Peyer's patch (tissue), 4 donors: ENCODE results near the gene TP73. TPM values are rescaled to one million over a fixed set of nuclear protein-coding genes. Genes with fewer than 3 reads are reported as not detected.

Source experiments
- DNase-seq, 3 donors: peaks; one replicate each; pipeline ENCODE4 v3.0.0-alpha.2; 2017 to 2019
- H3K27ac ChIP-seq, 4 donors: fragments of 200-600 bp; sonication (generic); one replicate each; pipeline ENCODE4 v1.5.1; 2016 to 2019
- H3K27me3 ChIP-seq, 2 donors: fragments of 200-600 bp; sonication (generic); one replicate each; pipeline ENCODE4 v1.5.1; 2019
- H3K36me3 ChIP-seq, 3 donors: fragments of 200-600 bp; sonication (generic); one replicate each; pipeline ENCODE4 v1.5.1; 2016 to 2019
- H3K4me1 ChIP-seq, 4 donors: fragments of 200-600 bp; sonication (generic); one replicate each; pipeline ENCODE4 v1.5.1; 2016 to 2019
- H3K4me3 ChIP-seq, 4 donors: fragments of 200-600 bp; sonication (generic); 1 replicate in 3 of 4; 2 replicates in 1 of 4; pipeline ENCODE4 v1.5.1; 2016 to 2019; ENCODE audit warnings: mild to moderate bottlenecking in 1 of 4
- H3K9me3 ChIP-seq, 4 donors: fragments of 200-600 bp; sonication (generic); one replicate each; pipeline ENCODE4 v1.5.1; 2016 to 2019; ENCODE audit warnings: mild to moderate bottlenecking in 1 of 4
- POLR2A ChIP-seq, 2 donors: fragments of 450-650 bp; IDR thresholded peaks; one replicate each; pipeline ENCODE4 v1.5.1; 2017; ENCODE audit warnings: antibody characterized with exemption in 2 of 2, mild to moderate bottlenecking in 2 of 2, moderate library complexity in 2 of 2
- total RNA-seq, 4 donors: library from RNA; depleted of rRNA; stranded (reverse); fragments of >200 nt; gene quantifications; one replicate each; pipeline ENCODE4 v1.1.0, GENCODE V29; 2016
- TF ChIP-seq, protein P1 (sequence below), 6 experiments: fragments of 450-650 bp in 4 of 6; fragments of 200-600 bp in 2 of 6; sonication (generic) in 1 of 6; IDR thresholded peaks; one replicate each; pipeline ENCODE4 v1.5.1; 2017 to 2019; ENCODE audit warnings: antibody characterized with exemption in 6 of 6, mild to moderate bottlenecking in 3 of 6, moderate library complexity in 1 of 6

TP73 gene
- total RNA-seq, 4 donors from 2014 or later: 0.38 TPM; not detected in 3

DNA sequence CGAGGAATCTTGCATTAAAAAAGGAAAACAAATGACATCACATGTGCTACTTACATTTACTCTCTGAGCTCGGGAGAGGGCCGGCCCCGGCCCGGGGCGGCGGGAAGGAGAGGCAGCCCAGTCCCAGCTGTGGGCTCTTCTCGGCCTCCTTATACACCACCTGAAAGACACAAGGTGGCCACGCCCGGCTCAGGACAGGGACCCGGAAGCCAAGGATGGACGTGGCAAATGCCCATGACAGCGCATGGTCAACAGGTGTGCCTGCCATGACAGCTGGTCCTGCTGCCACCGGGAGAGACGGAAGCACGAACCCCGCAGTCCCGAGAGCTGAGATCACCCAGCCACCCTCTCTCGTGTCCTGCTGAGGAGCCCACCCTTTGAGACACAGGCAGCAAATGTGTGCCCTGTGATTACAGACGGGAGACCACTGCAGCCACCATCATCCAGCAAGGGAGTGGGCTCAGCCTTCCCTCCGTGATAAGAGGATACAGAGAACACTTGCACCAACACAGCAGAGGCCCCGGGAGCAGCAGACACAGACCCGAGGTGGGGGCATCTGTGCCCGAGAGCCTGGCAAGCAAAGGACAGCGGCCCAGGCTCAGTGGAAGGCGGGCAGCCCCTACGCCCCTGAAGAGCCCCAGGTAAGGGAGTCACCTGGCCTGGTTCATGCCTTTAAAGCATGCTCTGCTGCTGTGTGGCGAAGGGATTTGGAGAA lies 18.8 kb upstream of the TP73 start:
- Histone ChIP-seq H3K36me3 (peaks cover 0 to 96% (median 0%) of the 10 kb centered on the region in 3 donors), H3K9me3 (no peaks in the 10 kb centered on the region), H3K27ac (no peak overlapping the region), H3K4me3 (no peak overlapping the region), H3K27me3 (no peaks in the 10 kb centered on the region), H3K4me1 (no peaks in the 10 kb centered on the region)
- no peak for TF ChIP-seq POLR2A (IDR thresholded peaks at IDR 0.05)
- TF ChIP-seq, protein P1, sequence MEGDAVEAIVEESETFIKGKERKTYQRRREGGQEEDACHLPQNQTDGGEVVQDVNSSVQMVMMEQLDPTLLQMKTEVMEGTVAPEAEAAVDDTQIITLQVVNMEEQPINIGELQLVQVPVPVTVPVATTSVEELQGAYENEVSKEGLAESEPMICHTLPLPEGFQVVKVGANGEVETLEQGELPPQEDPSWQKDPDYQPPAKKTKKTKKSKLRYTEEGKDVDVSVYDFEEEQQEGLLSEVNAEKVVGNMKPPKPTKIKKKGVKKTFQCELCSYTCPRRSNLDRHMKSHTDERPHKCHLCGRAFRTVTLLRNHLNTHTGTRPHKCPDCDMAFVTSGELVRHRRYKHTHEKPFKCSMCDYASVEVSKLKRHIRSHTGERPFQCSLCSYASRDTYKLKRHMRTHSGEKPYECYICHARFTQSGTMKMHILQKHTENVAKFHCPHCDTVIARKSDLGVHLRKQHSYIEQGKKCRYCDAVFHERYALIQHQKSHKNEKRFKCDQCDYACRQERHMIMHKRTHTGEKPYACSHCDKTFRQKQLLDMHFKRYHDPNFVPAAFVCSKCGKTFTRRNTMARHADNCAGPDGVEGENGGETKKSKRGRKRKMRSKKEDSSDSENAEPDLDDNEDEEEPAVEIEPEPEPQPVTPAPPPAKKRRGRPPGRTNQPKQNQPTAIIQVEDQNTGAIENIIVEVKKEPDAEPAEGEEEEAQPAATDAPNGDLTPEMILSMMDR (IDR thresholded peaks at IDR 0.05): no peak
- no peak for DNase-seq

DNA sequence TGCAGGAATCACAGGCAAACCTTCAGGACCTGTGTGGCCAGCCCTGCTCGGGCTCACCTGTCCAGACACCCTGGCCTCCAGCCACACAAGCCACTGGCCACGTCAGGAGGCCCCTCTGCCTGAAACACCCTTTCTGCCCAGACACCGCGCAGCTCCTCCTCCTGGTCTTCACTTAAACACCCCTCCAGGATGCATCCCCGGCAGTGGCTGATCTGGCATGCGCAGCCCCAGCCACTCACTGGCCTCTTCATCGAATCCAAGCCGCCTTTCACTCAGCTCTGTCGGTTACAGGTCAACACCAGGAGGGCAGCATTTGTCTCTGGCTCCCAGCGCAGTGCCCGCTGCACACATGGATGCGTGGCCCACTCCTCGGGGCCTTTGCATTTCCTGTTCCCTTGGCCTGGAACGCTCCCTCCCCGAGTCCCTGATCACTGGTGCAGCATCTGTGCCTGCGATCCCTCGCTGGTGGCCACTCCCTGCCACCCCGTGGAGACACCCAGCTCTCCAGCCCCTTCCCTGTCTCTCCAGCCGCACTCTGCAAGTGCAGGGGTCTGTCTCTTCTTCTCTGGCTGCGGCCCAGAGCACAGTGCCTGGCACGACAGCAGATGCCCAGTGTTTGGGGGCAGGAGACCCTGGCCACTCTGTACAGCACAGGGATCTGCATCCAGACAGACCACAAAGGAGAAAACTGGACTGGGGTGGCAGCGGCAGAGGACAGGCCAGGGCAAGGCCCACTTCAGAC lies 18.1 kb upstream of the TP73 start:
- H3K4me3 ChIP-seq: no peak overlapping the region
- no peak for TF ChIP-seq POLR2A (IDR thresholded peaks at IDR 0.05)
- TF ChIP-seq, protein P1 (IDR thresholded peaks at IDR 0.05): no peak
- no peak overlapping the region for H3K27ac ChIP-seq
- H3K4me1 ChIP-seq: no peaks in the 10 kb centered on the region
- DNase-seq: no peak
- H3K9me3 ChIP-seq: no peaks in the 10 kb centered on the region
- peaks cover 0 to 96% (median 0%) of the 10 kb centered on the region in 3 donors for H3K36me3 ChIP-seq
- H3K27me3 ChIP-seq: no peaks in the 10 kb centered on the region

DNA sequence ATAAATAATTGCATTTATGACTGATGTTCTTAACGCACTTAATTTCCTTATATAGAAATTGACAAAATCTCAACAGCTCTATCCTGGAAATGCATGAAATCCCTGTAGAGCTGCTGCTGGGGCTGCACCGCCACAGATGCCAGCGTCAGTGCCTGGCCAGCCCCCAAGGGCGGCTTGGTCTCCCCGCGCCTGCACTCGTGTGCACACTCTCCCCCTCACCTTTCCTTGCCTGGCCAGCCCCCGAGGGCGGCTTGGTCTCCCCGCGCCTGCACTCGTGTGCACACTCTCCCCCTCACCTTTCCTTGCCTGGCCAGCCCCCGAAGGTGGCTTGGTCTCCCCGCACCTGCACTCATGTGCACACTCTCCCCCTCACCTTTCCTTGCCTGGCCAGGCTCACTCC lies 16.2 kb upstream of the TP73 start:
- H3K36me3 ChIP-seq: peaks cover 0 to 97% (median 0%) of the 10 kb centered on the region in 3 donors
- no peak overlapping the region for H3K27ac ChIP-seq
- TF ChIP-seq, protein P1 (IDR thresholded peaks at IDR 0.05): no peak
- no peak for TF ChIP-seq POLR2A (IDR thresholded peaks at IDR 0.05)
- H3K27me3 ChIP-seq: no peaks in the 10 kb centered on the region
- peak in 1 of 3 donors; percentile 12 for DNase-seq
- H3K4me1 ChIP-seq: no peaks in the 10 kb centered on the region
- no peak overlapping the region for H3K4me3 ChIP-seq
- H3K9me3 ChIP-seq: no peaks in the 10 kb centered on the region

DNA sequence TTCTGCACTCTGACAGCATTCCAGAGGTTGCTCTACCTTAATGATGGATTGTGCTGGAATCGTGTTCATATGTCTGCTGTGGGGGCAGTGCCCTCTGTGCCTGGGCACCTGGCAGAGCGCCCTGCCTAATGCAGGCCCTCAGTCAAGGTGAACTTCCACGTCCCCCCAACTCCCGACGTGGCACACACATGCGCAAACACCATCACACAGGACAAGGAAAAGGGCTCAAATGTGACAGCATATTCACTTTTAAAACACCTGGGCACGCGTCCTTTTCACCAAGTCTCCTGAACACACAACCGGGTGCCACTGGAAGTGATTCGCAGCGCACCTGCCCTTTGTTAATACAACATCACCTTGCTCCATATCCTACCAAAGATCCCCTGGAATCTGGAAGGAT lies 15.8 kb upstream of the TP73 start:
- H3K4me1 ChIP-seq: no peaks in the 10 kb centered on the region
- H3K36me3 ChIP-seq: peaks cover 0 to 96% (median 0%) of the 10 kb centered on the region in 3 donors
- DNase-seq: peak in 1 of 3 donors; percentile 15
- TF ChIP-seq, protein P1 (IDR thresholded peaks at IDR 0.05): no peak
- no peak for TF ChIP-seq POLR2A (IDR thresholded peaks at IDR 0.05)
- H3K27me3 ChIP-seq: no peaks in the 10 kb centered on the region
- no peaks in the 10 kb centered on the region for H3K9me3 ChIP-seq
- no peak overlapping the region for H3K4me3 ChIP-seq
- H3K27ac ChIP-seq: no peak overlapping the region

DNA sequence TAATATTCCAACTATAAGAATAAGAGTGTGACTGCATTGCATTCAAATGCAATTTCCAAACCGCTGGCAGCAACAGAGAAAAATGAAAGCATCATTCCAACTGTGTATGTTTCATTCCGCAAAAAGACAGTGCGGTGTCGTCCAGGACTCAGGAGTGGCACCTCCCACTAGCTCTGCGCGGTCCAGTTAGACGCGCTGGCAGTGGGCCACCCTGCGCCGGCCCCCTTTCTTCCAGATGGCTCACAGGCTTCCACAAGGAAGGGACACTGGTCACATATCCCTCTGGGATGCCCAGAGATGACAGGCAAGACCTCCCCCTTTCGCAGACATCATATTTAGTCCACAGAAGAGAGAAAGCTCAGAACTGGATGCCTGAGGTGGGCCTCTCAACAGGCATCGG lies 14.3 kb upstream of the TP73 start:
- Histone ChIP-seq H3K4me3 (no peak overlapping the region), H3K9me3 (no peaks in the 10 kb centered on the region), H3K4me1 (no peaks in the 10 kb centered on the region), H3K36me3 (peaks cover 0 to 81% (median 0%) of the 10 kb centered on the region in 3 donors), H3K27ac (no peak overlapping the region), H3K27me3 (no peaks in the 10 kb centered on the region)
- TF ChIP-seq, protein P1 (IDR thresholded peaks at IDR 0.05): no peak
- TF ChIP-seq POLR2A (IDR thresholded peaks at IDR 0.05): no peak
- peak in 1 of 3 donors; percentile 7 for DNase-seq
